Stimulated activated CD4-positive, alpha-beta T cell treated with anti-CD3 and anti-CD28 coated beads, Interleukin-12 subunit alpha, Interleukin-12 subunit beta, amount 100 ng/mL, for 4 hours (primary cell): ENCODE results near the gene HEXIM1.
A peak's percentile ranks its signal among the peaks of the same experiment; 100 is the strongest.

Experiments used
- DNase-seq: peaks from one replicate; pipeline ENCODE4 v3.0.0-alpha.2; 2020

HEXIM1 gene

DNA sequence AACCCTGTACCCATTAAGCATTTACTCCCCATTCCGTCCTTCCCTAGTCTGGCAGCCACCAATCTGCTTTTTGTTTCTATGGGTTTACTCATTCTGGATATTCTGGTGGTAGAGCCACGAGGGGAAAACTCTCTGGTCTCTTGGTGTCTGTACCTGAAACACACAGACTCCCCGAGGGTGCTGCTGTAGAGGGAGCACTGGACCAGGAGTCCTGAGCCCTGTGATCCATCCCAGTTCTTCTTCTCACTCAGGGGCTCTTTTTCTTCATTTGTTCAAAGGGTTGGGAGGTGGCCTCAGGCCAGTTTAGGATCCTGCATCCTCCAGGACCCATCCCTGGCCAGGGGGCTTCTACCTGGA lies 27.5 kb downstream of the HEXIM1 start:
- DNase-seq: no peak

DNA sequence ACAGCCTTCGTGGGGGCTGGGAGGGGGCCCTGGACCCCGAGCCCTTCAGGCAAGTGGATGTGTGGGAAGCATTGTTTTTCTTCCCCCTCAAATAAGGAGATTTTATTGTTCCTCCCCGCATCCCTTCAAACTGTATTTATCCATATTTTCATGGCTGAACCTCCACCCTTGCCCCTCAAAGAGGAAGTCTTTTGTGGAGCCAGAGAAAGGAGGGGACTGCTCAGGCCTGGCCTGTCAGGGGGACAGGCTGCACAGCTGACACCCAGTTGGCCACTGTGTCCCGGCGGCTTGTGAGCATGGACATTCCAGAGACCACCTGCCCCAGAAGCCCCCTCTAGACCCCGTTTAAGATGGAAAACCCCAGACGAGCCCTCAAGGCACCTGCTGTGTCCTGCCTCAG lies 29.3 kb downstream of the HEXIM1 start:
- DNase-seq: no peak

DNA sequence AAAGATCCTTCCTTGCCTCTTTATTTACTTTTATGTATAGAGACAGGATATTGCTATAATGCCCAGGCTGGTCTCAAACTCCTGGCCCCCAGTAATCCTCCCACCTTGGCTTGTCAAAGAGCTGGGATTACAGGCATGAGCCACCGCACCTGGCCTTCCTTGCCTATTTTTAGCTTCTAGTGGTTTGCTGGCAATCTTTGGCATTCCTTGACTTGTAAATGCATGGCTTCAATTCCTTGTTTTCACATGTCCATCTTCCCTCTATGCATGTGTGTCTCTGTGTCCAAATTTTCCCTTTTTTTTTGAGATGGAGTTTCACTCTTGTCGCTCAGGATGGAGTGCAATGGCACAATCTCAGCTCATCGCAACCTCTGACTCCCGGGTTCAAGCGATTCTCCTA lies 35.9 kb downstream of the HEXIM1 start:
- DNase-seq: no peak

DNA sequence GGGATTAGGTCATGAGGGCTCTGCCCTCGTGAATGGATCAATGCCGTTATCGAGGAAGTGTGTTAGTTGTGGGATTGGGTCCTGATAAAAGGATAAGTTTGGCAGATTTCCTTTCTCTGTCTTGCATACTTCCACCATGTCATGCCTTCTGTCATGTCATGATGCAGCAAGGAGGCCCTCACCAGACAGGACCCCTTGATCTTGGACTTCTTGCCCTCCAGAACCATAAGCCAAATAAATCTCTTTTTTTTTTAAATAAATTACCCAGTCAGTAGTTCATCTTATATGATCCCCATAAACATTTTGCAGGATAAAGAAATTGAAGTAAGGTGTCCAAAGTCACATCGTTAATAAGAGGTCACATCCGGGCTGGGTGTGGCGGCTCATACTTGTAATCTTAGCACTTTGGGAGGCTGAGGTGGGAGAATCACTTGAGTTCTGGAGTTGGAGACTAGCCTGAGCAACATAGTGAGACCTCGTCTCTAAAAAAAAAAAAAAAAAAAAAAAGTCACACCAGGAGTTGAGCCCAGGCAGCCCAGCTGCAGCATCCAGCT lies 38.6 kb downstream of the HEXIM1 start:
- DNase-seq: no peak

DNA sequence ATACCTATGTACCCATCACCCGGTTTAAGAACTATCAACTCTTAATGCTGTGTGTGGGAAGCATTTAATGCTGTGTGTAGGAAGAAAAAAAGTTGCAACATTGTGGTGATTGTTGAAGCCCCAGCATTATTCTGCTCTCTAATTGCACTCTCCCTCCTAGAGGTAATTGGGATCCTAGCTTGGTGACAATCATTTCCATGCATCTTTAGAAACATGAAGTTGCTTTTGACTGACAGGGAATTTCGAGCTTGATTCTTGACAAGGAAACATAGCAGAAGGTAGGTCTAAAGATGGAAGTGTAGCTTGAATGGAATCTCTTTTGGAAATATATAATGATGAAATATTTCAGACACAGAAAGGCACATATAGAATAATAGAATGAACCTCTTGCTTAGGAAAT lies 40.7 kb downstream of the HEXIM1 start:
- no peak for DNase-seq

DNA sequence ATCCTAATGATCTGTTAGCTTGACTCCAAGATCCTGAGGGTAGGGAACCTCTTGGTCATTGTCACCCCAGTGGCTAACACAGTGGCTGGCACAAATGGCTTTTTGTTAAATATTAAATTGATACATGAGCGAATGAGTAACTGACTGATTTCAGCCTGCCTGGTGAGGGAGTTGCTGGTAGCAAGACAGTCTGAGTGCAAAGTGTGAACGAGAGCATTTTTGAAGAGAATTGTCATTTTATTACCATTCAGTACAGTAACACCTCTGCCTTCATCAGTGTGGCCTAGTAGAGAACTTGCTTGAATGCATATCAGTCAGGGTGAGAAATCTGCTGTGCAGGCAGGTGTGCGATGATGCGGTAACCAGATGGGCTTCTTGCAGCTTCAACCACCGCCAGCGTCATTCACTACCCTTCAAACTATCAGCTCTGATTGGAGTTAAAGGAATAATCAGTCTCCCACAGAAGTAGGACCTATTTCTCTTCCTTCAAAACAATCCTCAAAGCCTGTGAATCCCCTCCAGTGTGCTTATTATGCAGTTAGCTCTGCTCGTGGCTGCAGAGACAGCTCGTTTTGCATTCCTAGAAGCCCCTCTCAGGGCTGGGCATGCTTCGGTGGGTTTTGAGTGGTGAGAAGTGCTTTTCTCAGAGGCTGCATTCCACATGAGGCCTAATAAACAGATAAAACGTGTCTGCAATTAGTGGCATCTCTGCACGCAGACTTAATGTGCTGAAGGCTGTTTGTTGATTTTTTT lies 42.4 kb downstream of the HEXIM1 start:
- no peak for DNase-seq

DNA sequence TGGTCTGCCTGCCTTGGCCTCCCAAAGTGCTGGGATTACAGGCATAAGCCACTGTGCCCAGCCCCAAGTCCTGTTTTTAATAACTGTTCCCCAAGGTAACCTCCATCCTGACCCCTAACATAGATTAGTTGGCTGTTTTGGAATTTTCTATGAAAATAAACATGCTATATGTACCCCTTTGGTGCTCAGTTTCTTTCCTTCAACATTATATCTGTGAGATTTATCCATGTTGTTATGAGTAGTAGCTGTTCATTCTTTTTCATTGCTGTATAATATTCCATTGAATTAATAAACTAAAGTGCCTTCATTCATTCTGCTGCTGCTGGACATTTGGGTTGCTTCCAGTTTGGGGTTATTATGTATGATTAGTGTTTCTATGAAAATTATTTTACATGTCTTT lies 47.1 kb downstream of the HEXIM1 start:
- no peak for DNase-seq

DNA sequence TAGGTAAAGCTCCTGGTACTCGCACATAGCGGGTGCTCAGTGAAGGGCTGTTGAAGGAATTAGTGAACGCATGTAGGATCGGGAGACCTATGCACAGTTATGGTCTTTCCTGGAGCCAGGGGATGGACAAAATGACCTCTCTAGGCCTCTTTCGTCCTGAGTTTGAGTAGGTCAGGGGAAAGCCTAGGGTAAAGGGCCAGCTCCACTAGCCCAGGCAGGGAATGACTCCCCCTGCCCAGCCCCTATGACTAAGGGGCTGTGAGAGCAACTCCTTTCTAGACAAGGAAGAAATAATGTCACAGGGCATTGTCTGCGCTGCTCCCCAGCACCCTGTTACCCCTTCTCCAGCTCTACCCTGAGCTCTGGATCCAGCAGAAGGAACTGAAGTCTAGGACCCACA lies 48.8 kb downstream of the HEXIM1 start:
- DNase-seq: no peak

DNA sequence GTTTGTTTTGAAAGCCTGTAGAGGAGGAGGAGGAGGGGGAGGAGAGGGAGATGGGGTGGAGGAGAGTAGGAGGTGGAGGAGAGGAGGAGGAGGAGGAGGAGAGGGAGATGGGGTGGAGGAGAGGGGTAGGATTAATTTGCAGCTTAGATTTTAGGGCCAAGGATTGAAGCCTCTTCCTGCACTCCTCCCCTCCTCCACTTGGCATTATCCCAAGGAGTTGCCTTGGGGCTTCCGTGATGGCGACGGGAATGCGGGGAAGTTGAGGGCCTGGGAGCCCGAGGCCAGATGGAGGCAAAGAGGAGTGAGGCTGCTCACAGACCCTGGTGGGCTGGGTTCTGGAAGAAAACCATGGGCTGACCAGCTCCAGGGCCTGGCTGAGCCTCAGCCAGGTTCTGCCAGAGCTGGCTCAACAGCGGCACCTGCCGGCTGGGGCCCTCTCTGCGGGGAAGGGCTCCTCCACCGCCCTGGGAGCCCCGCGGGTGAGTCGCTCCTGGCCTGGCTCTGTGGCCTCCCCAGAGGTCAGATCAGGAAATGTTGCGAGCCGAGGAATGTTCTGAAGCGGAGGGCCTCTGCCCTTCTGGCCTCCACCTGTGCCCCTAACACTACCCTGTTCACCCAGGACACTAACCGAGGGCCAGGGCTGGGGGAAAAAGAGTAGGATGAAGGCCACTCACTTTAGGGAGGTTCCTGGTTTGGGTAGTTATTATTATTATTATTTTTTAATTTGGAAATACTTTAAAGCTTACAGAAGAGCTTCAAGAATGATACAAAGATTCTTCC lies 49.5 kb downstream of the HEXIM1 start:
- peak; percentile 90 for DNase-seq

DNA sequence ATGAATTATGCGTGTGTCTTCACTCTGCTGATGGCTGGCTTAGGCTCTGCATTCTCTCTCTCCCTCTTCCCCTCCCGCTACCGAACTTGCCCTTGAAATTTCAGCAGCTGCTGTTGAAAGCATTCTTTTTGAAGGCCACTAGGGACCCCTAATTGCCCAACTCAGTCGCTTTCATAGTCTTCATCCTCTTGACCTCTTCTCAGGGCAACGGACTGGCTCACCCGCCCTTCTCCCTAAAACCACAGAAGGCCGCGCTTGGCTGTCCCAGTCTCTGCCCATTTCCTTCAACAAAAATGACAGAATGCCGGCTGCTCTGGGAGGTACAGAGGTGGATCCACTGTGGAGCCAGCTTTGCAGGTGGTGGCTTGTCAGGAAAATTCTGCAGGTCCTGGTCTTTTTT lies 52.4 kb downstream of the HEXIM1 start:
- DNase-seq: no peak

DNA sequence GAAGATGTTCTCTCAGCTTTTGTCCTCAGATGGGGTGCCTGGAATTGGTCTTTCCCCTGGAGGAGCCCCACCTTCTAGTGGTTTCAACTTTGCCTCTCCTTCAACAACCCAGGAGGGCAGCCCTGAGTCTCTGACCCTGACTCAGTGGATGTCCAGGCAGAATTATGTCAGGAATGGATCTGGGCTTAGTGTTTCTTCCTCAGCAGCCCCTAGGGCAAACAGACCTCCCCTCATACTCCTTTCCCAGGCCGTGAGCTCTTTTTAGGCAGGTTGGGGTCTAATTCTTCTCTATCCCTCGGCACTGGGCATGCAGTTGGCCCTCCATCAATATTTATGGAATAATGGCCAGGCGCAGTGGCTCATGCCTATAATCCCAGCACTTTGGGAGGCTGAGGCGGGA lies 53.2 kb downstream of the HEXIM1 start:
- DNase-seq: no peak
